NCI-H1048 (cell line): Measurements from ENCODE around the gene MPPED2.

Experiments used
- DNase-seq: peaks from one replicate; lab custom pipeline; 2025; lab: John Stamatoyannopoulos, UW

MPPED2 gene

DNA sequence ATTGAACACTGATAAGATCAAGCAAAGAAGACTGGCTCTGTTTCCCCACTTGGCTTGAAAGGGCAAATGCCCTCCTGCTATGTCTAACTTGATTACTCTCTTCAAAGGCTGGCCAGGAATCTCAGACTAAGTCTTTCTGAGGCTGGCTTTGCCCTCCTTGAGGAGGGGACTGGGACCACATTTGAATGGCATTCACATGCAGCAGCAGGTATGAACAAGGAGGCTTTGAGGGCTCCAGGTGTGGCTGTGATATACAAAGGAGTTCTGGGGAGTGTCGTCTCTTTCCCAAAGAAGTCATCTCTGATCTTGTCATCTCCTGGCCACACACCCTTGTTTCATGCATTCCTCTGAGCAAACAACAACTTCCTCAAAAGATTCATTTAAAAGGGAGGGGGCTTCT, 132.4 kb downstream of the MPPED2 start:
- no peak for DNase-seq

DNA sequence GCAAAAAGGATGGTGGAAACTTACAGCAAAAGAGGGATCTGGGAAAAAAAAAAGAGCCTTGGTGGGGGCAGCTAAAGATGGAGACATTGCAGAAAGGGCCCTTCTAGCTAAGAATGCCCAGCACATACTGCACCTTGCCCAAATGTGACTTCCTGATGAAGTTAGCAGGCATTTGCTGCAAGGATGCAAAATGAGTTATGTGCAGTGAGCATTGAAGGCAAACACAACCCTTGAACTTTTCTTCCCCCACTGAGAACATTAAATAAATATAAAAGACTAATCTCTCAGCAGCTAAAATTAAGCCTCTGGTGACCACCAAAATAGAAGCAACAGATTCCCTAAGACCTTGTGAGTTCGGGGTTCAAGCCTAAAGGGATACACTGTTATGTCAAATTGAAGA, 133.3 kb downstream of the MPPED2 start:
- DNase-seq, result no peak

DNA sequence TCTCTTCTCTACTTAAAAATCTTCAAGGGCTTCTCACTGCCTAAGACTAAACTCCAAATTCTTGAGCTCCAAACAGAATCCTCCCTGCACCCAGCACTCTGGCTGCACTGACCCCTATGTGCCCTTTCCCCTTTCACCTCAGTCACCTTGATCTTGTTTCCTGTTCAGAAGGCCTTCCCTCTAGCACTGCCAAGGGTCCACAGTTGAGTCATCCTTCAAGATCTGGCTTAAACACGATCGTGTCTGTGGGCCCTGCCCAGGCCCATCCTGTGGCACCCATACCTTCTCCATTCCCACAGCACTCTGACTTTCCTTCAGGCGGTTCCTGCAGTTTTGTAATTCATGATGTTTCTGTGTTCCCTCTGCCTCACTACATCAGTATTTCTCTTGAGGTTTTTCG, 134.0 kb downstream of the MPPED2 start:
- no peak for DNase-seq

DNA sequence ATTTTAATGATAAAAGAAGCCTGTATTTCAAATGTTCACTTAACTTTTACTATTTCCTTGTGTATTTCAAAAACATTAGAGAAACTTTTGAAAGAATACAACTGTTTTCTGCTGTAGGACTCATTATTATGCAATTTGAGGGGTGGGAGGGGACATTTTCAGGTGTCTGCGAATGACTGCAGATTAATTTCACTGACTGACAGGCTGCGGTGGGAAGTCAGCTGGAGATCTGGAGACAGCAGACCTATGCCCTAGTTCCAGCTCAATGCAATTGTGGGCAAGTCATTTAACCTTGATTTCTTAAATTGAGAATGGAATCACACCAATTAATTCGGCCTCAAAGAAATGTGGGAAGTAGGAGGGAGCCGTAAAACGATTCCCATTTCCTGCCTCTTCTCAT, 134.5 kb downstream of the MPPED2 start:
- DNase-seq, result no peak

DNA sequence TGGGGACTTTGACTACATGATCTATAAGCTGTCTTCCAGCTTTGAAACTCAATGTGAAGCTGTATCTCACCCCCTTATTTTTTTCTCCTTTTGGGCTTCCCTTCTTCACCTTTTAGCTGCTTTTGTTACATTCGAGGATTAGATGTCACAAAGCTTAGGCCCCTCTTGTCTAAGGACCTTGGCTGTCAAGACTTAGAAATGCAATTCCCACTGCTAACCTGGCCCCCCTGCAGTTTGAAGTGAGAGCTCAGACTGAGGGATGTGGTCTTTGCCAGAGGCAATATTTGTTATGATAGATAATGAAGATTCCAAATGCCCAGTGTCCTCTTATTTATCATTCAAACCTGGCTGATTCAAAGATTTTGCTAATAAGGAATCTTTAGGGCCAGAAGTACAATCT, 135.0 kb downstream of the MPPED2 start:
- DNase-seq, result no peak

DNA sequence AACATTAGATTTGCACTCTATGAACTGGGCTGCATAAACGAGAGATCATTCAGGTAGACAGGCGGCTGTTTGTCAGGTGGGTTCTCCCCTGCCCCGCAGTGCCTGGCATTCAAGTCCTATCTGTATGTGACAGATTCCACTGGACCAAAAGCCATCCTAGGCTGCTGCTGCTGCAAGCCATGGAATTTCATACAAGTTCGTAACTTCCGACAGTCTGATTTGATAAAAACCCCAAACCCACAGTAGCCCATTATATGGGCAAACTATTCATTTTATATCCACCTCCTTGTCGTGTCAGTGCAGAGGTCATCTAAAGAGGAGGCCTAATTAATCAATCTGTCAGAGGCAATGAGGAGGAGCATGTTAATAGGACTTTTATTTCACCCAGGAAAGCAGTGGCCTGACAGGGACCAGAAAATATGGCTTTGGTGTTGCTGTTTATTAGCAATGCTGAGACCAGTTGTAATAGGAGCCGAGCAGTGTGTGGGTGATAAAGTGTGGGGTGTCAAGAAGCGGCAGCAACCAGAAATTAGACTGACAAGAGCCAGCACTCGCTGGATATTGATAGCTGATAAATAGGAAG, 139.0 kb downstream of the MPPED2 start:
- no peak for DNase-seq

DNA sequence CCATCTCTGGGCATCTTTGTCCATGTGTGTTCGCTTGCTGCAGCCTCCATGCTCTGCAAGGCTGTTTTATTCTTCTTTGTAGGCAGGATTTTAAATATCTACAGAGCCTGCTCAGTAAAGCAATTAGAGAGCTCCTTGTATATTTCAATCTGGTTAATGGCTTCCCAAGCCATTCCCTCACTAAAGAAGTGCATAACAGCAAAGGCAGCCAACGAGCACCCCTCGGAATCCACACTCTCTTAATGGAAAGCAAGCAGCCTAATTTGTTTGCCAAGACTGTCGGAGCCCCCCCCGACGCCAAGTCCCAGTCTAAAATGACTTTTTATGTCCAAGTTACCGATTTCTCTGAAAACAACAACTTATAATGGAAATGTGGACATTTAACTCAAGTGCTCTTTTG, 139.6 kb downstream of the MPPED2 start:
- DNase-seq, result no peak

DNA sequence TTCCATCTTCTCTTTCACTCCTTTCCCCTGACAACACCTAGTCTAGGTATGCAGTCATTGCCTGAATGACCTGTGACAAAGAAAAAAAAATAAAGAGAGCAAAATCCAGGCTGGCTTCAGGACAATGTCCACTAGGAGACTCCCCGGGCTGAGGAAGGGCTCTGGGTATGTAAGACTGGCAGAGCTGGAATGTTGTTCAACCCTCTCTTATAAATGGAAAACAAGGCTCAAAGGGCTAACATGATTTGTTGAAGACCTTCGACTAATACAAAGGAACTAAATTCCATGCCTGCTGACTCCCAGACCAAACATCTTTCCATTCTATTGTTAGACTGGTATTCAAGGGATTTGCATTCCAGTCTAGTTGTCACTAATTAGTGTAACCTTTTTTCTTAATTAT, 141.1 kb downstream of the MPPED2 start:
- no peak for DNase-seq

DNA sequence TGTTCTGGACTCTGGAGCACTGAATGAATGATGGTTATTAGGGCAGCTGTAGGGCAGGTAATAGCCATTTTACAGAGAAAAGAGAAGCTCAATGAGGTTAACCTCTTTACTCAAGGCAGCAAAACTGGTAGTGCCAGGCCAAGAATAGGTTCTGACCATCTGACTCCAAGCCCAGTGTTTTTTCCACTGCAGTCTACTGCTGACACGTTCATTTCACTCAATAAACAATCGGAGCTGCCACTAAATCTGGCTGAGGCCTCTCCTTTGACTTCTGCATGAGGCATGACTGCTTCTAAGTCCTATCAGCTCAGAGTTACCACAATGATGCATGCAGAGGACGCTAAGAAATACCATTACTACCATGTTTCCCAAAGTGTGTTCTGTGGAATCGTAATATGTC, 145.6 kb downstream of the MPPED2 start:
- no peak for DNase-seq

DNA sequence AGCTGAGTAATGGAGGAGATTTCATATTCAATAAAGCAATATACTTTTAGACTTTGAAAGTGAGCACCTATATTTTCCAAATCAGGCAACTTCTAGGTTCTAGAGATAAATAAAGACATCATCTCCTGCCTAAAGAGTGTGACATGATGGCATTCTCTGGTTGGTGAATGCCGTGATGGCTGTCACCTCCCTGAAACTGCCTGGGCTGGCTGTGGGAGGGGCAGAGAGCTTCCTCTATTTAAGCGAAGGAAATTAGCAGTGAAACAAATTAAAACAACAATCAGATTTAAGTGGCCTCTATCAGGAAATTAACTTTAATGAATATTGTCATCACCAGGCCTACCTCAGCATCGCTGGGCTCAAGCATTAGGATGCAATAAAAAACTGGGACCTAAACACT, 149.4 kb downstream of the MPPED2 start:
- no peak for DNase-seq

DNA sequence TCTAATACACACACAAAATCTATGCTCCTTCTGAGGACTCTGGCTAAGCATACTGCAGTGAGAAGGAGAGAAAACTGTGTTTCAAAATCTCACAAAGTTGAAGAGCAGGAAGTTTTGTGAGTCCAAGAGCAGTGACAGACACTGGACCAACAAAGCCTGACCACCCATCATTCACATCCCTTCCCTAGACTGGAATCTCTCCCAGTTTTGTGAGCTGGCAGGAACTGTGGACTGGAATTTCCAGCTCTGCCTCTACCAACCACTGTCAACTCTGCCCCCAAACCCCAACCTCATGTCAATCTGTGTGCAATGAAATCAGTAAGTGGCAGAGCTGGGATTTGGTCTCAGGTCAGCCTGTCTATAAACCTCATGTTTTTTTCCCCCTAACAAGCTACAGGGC, 150.7 kb downstream of the MPPED2 start:
- no peak for DNase-seq

DNA sequence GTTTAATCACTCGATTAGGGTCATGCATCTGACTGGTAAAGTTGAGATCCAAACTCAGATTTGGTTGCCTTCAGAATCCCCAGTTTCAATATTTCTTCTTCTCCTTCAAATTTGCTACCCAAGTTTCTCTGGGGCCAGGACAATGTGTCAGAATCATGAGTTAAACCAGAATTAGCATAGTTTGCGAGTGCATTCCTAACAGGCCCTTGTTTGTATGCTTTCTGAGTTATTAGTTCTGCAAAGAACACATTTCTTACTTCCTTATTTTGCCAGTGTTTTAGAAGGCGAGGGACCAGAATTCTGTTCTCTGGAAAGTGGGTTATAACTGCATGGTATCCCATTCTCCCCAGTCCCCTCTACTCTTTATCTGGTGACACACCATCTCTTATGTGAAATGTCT, 151.3 kb downstream of the MPPED2 start:
- DNase-seq, result no peak

DNA sequence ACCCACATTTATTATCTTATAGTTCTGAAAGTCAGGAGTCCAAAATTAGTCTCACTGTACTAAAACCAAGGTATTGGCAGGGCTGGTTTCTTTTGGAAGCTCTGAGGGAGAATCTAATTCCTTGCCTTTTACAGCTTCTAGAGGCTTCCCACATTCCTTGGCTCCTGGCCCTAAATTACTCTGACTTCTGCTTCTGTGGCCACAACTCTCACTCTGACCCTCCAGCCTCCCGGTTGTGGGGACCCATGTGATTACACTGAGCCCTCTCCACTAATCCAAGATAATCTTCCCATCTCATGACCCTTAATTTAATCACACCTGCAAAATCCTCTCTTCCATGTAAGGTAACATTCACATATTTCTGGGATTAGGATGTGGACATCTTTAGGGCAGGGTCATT, 152.3 kb downstream of the MPPED2 start:
- DNase-seq, result no peak

DNA sequence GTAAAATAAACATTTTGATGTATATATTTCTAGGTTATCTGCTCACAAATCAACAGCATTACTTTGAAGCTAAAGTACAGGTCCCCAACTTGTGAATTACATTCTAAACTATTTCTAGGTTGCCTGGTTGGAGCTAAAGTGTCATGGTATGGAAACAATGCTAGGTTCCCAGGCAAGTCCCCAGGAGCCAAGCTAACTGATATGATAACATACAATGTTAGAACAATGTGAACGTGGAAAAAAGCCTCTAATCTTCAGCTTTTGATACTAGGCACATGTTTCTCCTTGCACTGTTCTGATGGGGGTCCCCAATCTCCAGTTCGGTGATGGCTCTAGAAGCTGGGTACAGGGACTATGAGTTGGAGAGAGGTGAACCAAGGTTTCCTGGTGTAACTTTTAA, 153.4 kb downstream of the MPPED2 start:
- DNase-seq, result no peak

DNA sequence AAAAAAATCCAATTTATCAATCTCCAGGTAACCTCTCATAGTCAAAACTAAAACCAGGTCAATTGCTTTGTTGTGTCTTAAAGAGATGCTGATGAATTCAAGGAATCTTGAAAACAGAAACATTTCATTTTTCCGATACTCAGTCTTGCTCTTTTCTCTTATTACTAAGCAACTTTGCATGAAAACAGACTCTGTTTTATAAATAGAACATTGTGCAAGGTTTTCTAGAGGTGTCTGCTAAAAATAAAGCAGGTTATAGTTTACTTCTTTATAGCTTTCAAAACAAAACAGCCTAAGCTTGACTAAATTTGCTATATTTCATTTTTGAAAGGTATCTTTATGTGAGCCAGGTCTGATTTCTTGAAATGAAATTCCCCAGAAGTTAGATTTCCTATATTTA, 154.0 kb downstream of the MPPED2 start:
- no peak for DNase-seq

DNA sequence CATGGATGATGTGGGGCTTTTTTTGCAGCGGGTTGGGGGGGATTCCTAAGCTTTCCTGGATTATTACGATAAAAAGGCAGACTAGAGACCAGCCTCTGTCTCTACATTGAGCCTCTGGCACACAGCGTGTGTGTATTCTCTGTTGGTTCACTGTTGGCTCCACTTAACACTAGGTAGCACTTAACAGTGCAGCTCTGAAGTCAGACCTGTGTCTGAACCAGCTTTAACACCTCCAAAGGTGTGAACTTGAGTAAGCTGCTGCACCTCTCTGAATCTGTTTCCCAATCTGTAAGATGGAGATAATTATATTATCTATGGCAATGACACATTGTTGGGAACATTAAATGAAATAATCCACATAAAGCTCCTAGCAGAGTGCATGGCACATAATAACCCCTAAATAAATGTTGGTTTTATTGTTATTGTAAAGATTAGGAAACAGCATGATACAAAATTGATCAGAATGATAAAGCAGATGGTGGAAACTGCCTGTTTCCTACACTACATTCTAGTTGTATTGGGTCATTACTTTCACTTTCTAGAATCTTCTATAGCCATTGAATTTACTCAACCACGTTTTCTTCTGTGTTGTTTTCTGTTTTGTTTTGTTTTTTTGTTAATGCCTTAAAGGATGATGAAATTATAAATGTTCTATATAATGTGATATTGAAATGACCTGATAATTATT, 154.9 kb downstream of the MPPED2 start:
- no peak for DNase-seq

DNA sequence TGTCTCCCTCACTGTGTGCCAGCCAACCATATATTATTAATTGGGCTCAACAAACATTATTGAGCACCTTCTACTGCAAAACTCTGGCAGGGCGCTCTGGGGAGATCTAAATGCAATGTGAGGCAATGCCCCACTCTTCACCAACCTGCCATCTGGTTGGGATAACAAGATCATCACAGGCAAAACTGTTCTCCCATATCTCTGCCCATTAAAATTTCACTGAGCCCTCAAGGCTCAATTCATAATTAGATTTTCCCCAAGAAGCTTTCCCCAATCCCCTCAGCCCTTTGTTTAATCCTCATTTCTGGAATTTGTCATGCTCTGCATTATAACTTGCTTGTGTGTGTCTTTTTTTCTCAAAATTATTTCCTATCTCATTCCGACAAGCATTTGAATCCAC, 156.6 kb downstream of the MPPED2 start:
- no peak for DNase-seq

DNA sequence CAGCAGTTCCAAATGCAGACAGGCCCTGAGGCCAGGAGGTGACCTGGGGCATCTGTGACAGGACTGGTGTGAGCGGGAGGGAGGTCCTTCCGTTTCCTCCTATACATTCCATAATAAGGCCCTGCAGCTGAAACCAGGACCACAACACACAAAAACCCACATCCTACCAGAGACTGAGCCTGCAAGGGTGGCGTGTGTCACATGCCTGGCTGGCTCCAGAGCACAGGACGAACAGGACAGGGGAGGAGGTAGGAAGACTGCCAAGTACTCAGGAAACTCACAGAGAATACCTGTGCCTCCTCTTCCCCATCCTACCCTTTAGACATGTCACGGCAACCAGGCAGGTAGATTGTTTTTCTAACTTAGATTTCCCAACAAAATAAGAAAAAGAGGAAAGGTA, 159.4 kb downstream of the MPPED2 start:
- no peak for DNase-seq

DNA sequence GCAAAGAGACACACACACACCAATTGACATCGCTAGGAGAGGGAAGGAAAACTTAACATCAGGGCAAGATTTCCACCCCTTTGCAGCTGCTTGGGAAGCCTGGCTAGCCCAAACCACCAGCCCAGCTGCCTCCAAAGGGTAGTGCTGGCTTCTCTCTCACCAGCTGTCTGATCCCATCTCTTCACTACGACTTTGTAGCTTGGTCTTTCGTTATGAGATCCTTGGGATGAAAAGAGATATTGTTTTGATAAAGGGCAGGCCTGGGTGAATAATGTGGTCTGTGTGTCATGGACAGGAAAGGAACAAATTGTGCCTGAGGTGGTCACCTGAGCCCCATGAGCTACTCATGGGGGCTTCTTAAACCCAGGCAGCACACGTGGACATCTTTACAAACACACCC, 161.3 kb downstream of the MPPED2 start:
- DNase-seq, result no peak

DNA sequence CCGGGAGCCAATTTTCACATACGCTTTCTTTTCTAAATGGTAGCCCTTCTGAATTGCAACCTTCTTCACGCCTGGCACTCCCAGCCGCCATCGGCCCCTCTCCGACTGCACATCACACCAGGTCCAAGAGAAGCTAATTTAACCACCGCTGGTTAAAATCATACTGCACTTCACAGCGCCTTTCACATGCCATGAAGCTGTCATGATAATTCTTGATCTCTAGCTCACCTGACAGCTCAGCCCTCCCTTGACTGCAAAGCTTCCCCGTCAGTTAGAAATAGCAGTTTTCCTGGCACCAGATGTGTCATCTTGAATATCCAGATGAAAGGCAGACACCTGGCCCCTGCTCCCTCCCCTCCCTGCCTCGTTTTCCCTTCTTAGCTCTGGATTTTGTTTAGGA, 161.8 kb downstream of the MPPED2 start:
- DNase-seq, result no peak

DNA sequence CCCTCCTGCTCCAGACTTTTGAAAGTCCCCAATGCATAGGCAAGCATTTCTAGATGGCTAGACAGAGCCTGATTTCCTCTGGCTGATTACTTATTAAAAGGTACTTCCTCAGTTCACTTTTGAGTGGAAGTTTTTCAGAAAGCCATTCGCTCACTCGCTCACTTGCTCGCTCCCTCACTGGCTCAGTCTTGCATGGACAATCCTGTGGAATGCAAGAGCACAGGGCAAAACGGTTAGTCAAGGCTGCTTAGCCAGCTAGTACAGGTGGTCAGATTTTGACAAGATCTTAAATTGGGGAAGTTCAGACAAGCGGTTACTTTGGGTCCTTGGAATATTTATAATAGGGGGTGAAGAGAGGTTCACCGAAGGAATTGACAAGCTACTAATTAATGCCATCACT, 162.3 kb downstream of the MPPED2 start:
- DNase-seq, result no peak

DNA sequence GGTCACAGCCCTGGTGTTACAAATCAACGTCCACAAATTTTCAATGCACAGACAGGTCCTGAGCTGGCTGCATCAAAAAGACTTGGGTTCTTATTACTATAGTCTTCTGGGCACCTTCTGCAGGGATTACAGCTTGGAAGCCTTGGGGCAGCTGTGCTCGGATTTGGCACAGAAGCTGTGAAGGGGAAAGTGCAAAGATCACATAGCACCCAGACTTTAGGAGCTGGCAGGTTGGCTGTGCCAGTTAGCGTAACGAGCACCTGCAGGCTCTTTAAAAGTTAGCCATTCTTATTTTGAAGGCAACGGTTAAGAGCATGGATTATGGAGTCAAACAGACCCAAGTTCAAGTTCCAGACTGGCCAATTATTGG, 162.9 kb downstream of the MPPED2 start:
- DNase-seq, result no peak

DNA sequence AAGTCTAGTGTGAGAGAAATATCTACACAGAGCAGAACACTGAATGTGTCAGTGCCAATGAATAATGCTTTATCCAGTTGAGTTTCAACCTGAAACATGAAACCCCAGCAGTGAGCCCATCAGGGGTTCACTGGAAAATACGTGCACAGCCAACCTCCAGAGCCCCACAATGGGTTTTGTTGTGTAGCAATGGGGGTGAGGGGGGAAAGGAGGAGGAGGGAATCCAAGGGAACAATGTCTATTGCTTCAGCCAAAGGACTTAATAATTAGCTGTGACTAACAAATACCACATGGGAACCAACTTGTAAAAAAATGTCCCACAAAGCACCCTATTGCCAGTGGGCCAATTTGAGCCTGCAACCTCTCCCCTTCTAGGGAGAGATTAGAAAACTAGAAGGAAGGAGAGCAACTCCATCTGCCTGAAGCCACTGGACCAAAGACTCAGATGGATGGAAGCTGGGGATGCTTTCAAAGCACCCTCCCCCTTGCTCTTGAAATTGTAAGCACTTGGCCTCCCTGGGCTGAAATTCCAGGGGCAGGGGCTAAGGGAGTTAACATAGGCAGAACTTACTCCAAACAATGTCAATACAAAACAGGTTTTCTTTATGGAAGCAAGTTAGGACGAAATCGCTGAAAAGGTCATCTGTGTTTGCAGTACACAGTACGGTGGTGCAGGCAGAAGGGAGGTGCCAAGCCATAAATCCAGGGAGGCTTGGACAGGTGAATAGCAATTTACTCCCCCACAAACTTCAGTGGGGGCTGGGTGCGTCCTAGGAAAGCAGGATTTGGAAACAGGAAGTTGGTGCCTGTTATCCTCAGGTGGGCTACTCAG, 163.5 kb downstream of the MPPED2 start:
- no peak for DNase-seq
